Heart right ventricle (tissue), 16 donors: Measurements from ENCODE around the gene ABCC4. TPM values are rescaled to one million over a fixed set of nuclear protein-coding genes. Genes with fewer than 3 reads are reported as not detected.

ENCODE experiments used
- ATAC-seq, 8 donors: fragments of 200-7000 bp; cut with Tn5 transposase; one replicate each; pipeline ENCODE4 v1.9.1; 2020; ENCODE audit warnings: mild to moderate bottlenecking in 8 of 8, moderate library complexity in 8 of 8, moderate number of reproducible peaks in 1 of 8
- DNase-seq, 2 donors: peaks; one replicate each; pipeline ENCODE4 v3.0.0-alpha.2; 2020
- H3K27ac ChIP-seq, 10 donors: fragments of 200-600 bp; sonication (generic) in 2 of 10; one replicate each; pipeline versions ENCODE4 v1.5.0 to v1.8.0; 2020 to 2022; ENCODE audit warnings: mild to moderate bottlenecking in 3 of 10
- H3K27me3 ChIP-seq, 7 donors: fragments of 200-600 bp; one replicate each; pipeline ENCODE4 v1.8.0; 2021 to 2022; ENCODE audit warnings: mild to moderate bottlenecking in 2 of 7
- H3K36me3 ChIP-seq, 9 donors: fragments of 200-600 bp; sonication (generic) in 1 of 9; one replicate each; pipeline versions ENCODE4 v1.5.0 to v1.8.0; 2020 to 2022; ENCODE audit warnings: mild to moderate bottlenecking in 2 of 9
- H3K4me1 ChIP-seq, 9 donors: fragments of 200-600 bp; sonication (generic) in 1 of 9; one replicate each; pipeline versions ENCODE4 v1.5.0 to v1.8.0; 2020 to 2022; ENCODE audit warnings: mild to moderate bottlenecking in 4 of 9
- H3K4me3 ChIP-seq, 10 donors: fragments of 200-600 bp; sonication (generic) in 2 of 10; one replicate each; pipeline versions ENCODE4 v1.5.0 to v1.8.0; 2020 to 2022; ENCODE audit warnings: mild to moderate bottlenecking in 7 of 10, moderate library complexity in 2 of 10
- H3K9me3 ChIP-seq, 11 donors: fragments of 200-600 bp in 10 of 11; sonication (generic) in 2 of 11; one replicate each; pipeline versions ENCODE4 v1.5.0 to v1.8.0; 2013 to 2022; ENCODE audit warnings: mild to moderate bottlenecking in 2 of 11, control low read depth in 1 of 11, moderate library complexity in 1 of 11
- WGBS, 2 donors: extraction: QIAGEN DNeasy Blood & Tissue Kit; methylation state at CpG; one replicate each; pipeline ENCODE4 v1.1.7; 2013; ENCODE audit warnings: inconsistent platforms in 1 of 2; 5-methylcytosine and 5-hydroxymethylcytosine counted together
- intact Hi-C, 10 donors: fragments of 100-400 bp; cut with DNase I; formaldehyde crosslinking; loops; one replicate each; pipeline versions ENCODE4 v1.11.1 to v1.14.2; 2022
- polyA plus RNA-seq, 2 donors: library from polyadenylated mRNA; stranded (reverse); fragments of 200-250 nt; gene quantifications; one replicate each; pipeline ENCODE4 v1.2.3, GENCODE V29; 2013
- total RNA-seq, 10 donors: library from RNA; stranded (reverse); fragmentation: NEBNext Ultra II Directional in 3 of 10; extraction: Animal tissue kit (Norgen Biotek cat#: 25700) in 3 of 10; gene quantifications; one replicate each; pipeline versions ENCODE4 v1.2.1 to v1.2.4, GENCODE V29; 2021 to 2023
- TF ChIP-seq, protein P1 (sequence below), 9 donors: fragments of 200-600 bp; sonication (generic) in 2 of 9; IDR thresholded peaks; one replicate each; pipeline versions ENCODE4 v1.5.0 to v1.8.0; 2021 to 2022; ENCODE audit warnings: antibody characterized with exemption in 9 of 9, mild to moderate bottlenecking in 5 of 9, moderate library complexity in 1 of 9
- donor health status: Arrhythmogenic right ventricular cardiomyopathy.
- donor health status: ischemic (EF 13 %, LVEDD 7.1; RV severe dilation, severe dysfunction).
- donor health status: healthy with polysubstance abuse.
- donor health status: DM: no; HTN: yes; CAD: no.
- donor health status: DM: no; HTN: no; CAD: no.
- donor health status: ischemic (EF 25% LVEDD 6.9; RV normal size, moderate dysfunction).
- donor health status: ischemic (EF 25% LVEDD 5.7; RV mildly dilated, moderate dysfunction).
- donor health status: healthy.
- donor health status: DM: yes; HTN: yes; CAD: no.
- donor health status: Ischemic cardiomyopathy.
- donor health status: ischemic (EF 35%, LVEDD 5.7; RV mildly dilated, moderate dysfunction).
- donor health status: nonischemic (EF 11% LVEDD 7.7; RV severe dilation, severe dysfunction).
- donor health status: DM: yes; HTN: yes; CAD: no.
- donor health status: PGD.
- donor health status: ischemic (EF 29% LVEDD 5.4; RV normal size, mild dysfunction).
- donor health status: nonischemic (EF 23%, LVEDD 6.1; RV moderate dilation, normal function).

The ABCC4 gene
- total and polyA plus RNA-seq, 12 donors: 1.1 to 6.7 (median 3.9) TPM

DNA sequence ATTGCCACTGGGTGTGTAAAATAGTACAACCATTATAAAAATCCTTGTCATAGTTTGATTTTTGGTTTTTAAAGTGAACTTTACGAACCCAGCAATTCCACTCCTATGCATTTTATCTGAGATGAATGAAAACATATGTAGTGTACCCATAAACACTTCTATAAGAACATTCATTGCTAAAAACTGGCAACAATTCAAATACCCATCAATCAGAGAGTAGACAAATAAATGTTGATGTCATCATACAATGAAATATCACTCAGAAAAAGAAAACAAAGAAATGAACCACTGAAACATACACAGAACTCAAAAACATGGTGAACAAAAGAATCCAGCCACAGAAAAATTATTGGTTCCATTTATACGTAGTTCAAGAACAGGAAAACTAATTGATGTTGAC lies 202.3 kb downstream of the ABCC4 start:
- H3K27me3 ChIP-seq: no peaks in the 10 kb centered on the region
- DNase-seq (no peak), ATAC-seq (no peak)
- no peak overlapping the region for H3K4me3 ChIP-seq
- TF ChIP-seq, protein P1, sequence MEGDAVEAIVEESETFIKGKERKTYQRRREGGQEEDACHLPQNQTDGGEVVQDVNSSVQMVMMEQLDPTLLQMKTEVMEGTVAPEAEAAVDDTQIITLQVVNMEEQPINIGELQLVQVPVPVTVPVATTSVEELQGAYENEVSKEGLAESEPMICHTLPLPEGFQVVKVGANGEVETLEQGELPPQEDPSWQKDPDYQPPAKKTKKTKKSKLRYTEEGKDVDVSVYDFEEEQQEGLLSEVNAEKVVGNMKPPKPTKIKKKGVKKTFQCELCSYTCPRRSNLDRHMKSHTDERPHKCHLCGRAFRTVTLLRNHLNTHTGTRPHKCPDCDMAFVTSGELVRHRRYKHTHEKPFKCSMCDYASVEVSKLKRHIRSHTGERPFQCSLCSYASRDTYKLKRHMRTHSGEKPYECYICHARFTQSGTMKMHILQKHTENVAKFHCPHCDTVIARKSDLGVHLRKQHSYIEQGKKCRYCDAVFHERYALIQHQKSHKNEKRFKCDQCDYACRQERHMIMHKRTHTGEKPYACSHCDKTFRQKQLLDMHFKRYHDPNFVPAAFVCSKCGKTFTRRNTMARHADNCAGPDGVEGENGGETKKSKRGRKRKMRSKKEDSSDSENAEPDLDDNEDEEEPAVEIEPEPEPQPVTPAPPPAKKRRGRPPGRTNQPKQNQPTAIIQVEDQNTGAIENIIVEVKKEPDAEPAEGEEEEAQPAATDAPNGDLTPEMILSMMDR (IDR thresholded peaks at IDR 0.05): no peak
- H3K4me1 ChIP-seq: no peaks in the 10 kb centered on the region
- H3K27ac ChIP-seq: no peak overlapping the region
- intact Hi-C loops: no loop called here
- H3K9me3 ChIP-seq: peaks cover 0 to 30% (median 6%) of the 10 kb centered on the region in 11 donors
- H3K36me3 ChIP-seq: peaks cover 0 to under 1% (median 0%) of the 10 kb centered on the region in 9 donors
- 85 to 88% methylated on average over 2 of the region's 2 CpGs for WGBS, 2 donors

DNA sequence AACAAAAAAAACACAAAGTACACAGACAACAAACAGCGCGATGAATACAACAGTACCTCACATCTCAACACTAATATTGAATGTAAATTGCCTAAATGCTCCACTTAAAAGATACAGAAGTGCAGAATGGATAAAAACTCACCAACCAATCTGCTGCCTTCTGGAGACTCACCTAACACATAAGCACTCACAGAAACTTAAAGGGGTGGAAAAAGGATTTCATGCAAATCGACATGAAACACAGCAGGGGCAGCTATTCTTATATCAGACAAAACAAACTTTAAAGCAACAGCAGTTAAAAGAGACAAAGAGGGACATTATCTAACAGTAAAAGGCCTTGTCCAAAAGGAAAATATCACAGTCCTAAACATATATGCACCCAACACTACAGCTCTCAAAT lies 209.5 kb downstream of the ABCC4 start:
- 92 to 95% methylated on average over 3 of the region's 3 CpGs for WGBS, 2 donors
- H3K4me1 ChIP-seq: no peaks in the 10 kb centered on the region
- H3K27ac ChIP-seq: no peak overlapping the region
- ATAC-seq (no peak), DNase-seq (no peak)
- H3K9me3 ChIP-seq: peaks cover 0 to 17% (median under 1%) of the 10 kb centered on the region in 11 donors
- TF ChIP-seq, protein P1 (IDR thresholded peaks at IDR 0.05): no peak
- intact Hi-C loops: no loop called here
- H3K27me3 ChIP-seq: no peaks in the 10 kb centered on the region
- no peak overlapping the region for H3K4me3 ChIP-seq
- no peaks in the 10 kb centered on the region for H3K36me3 ChIP-seq

DNA sequence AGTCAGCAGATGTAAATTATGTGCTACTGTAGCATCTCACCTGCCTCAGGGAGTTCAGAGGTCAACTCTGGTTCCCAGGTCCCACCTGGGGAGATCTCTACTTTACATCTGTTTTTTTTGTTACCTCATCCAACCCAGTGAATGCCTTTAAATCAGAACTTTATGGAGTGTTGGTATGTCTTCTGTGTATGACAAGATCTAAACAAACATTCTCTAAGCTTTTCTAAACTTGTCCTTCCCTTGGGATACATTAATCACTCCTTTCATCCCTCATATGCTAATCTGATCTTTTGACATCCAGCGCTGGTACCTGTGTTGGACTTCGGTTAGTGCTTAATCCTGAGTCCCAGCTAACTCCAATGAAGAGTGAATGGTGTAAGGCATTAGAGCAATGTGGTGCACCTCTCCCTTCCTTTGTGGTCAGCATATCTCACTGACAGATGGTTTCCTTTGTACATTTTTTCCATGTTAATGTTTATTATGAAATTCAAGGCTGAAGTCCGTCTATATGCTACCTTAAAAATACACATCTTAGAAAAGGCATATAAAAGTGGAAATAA lies 213.4 kb downstream of the ABCC4 start:
- WGBS, 2 donors: 73 to 80% methylated on average over 3 of the region's 3 CpGs
- no peaks in the 10 kb centered on the region for H3K4me1 ChIP-seq
- DNase-seq (no peak), ATAC-seq (no peak)
- TF ChIP-seq, protein P1 (IDR thresholded peaks at IDR 0.05): no peak
- intact Hi-C loops: no loop called here
- H3K4me3 ChIP-seq: no peak overlapping the region
- no peaks in the 10 kb centered on the region for H3K27me3 ChIP-seq
- H3K27ac ChIP-seq: no peak overlapping the region
- peaks cover 0 to 1% (median 0%) of the 10 kb centered on the region in 9 donors for H3K36me3 ChIP-seq
- peaks cover 0 to 8% (median 0%) of the 10 kb centered on the region in 11 donors for H3K9me3 ChIP-seq

DNA sequence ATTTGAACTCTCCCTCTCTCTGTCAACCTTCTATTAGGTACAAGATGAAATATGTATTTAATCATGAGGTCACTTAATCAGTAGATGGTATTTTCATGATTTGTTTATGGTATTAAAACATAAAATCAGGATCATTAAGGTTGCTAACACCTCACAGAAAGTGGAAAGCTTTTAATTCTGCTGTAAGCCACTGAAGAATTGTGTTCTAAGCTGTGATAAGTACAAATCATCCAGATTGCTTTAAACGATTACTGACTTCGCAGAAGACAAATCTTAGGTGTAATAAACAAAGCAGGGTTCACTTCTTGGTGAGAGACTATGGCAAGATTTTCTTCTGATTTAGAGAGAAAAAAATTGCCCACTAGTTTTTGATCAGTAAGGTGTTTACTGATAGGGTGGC lies 214.5 kb downstream of the ABCC4 start:
- Histone ChIP-seq H3K27me3 (no peaks in the 10 kb centered on the region), H3K9me3 (peaks cover 0 to under 1% (median 0%) of the 10 kb centered on the region in 11 donors), H3K4me3 (no peak overlapping the region), H3K27ac (no peak overlapping the region), H3K4me1 (no peaks in the 10 kb centered on the region), H3K36me3 (peaks cover 0 to 5% (median 0%) of the 10 kb centered on the region in 9 donors)
- ATAC-seq (no peak), DNase-seq (no peak)
- 89 to 90% methylated on average over 2 of the region's 2 CpGs for WGBS, 2 donors
- TF ChIP-seq, protein P1 (IDR thresholded peaks at IDR 0.05): no peak
- intact Hi-C loops: no loop called here
